Left forelimb (tissue), 1 donor: ENCODE results near the gene BTBD9.

Experiments used
- DNase-seq: peaks from one replicate; pipeline ENCODE4 v3.0.0-alpha.2; 2018; ENCODE audit warnings: low spot score

BTBD9 gene

GRCh38 chr6:38599261-38599660, 40.5 kb downstream of the BTBD9 start:
- DNase-seq, result no peak

DNA sequence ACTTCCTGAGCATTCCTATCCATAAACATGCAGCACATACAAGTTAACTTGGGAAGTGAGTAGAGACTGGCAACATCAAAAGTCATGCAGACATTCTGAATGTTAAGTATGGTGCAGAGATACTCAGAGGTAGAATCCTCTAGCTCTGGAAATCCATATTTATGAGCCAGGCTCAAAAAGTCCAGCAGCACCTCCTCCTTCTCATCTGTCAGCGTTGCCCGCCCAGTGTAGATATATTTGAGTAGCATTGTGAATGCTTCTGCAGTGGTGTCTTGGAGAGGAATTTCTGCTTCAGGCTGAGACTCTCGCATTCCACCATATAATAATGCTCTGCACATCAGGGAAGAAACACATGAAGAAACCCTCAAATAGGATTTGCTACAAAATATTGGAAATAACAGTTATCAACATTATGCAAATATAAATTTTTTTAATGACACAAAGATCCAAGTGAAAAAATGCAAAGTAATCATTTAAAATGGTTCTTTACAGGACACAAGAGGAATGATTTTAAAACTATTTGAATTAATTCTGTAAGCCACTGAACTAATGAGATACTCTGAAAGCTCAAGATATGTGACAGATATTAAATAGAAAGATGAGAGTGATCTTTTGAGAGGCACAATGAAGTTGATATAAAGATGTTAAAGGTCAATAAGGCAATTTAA, 45.6 kb downstream of the BTBD9 start:
- no peak for DNase-seq

DNA sequence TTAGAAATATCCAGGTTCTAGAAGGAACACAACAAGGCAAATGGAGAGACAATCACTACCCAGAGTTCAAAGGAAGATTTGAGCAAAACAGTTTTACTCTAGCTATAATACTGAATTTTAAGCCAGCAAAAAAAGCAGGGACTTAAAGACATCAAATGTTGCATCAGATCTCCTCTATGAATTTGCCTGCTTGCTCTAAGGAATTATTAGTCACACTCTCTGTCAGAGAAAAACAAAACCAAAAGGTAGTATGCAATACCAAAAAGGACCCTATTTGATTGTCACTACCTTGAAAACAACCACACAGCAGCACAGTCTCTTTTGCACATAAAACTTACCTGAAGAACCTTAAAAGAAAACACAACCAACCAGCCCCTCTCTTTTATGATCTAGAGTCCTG, 46.3 kb downstream of the BTBD9 start:
- no peak for DNase-seq

- no peak for DNase-seq
These were observed 48.3 kb downstream of the BTBD9 start for GRCh38 chr6:38591439-38591838.

- no peak for DNase-seq
These were observed 50.4 kb downstream of the BTBD9 start for GRCh38 chr6:38589367-38589720.

DNA sequence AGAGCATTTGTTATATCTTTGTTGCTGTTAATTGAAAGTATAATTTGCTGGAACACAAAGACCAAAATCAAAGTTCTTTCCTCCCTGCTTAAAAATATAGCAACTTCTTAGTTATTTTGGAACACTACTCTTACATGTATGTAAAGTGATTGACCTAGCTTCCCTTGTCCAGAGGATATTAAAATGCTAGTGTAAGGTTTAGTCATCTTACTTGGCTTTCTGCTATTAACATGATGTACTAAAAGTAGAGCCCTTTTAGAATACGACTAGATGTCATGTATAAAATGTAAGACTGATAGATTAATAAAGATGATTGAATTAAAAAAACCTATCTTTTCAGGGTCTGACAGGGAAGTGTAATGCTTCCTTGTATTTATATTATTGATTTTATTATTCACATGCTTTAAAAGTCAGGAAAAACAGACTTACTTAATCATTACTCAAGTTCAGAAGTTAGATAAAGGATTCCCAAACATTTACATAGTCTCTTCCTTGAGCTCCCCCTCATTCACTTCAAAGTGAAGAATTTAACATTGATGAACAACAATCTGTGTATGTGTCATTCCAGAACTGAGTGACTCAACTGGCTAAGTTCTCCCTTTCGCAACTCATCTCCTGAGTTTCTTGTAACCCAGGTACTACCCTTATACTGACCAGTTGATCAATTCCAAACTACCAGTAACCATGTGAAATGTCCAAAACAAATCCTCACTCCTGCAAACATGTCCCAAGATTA, 50.9 kb downstream of the BTBD9 start:
- DNase-seq, result no peak

DNA sequence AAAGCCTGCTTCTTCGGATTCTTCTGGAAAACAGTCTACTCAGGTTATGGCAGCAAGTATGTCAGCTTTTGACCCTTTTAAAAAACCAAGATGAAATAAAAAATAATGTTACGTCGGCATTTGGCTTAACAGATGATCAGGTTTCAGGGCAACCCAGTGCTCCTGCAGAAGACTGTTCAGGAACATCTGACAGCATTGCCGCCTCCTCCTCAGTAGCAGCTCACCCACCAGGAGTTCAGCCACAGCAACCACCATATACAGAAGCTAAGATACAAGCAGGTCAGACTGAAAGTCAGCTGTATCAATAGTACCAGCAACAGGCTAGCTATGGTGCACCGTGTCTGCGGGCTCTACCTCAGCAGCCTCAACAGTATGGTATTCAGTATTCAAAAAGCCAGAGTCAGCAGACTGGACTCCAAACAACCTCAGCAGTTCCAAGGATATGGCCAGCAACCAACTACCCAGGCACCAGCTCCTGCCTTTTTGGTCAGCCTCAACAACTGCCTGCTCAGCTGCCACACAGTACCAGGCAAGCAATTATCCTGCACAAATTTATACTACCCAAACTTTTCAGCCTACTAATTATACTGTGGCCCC, 51.9 kb downstream of the BTBD9 start:
- no peak for DNase-seq

GRCh38 chr6:38586992-38587391, 52.7 kb downstream of the BTBD9 start:
- no peak for DNase-seq

DNA sequence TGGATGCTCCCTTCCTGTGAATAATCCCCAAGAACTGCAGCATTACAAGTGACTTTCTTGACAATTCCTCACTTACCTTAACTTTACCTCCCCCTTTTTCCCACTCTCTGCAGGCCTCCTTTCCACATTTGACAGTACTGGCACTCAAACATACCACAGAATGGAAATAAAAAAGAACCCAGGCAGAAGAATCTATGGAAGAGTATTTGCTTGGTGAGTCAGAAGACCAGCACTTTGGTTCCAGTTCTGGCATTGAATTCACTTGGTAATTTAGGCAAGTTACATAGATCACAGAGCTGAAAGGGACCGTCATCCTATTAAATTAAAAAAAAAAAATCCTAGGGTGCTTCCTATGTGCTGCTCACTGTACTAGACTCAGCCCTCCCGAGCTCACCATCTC, 55.0 kb downstream of the BTBD9 start:
- no peak for DNase-seq

- no peak for DNase-seq
These were observed 56.2 kb downstream of the BTBD9 start for GRCh38 chr6:38583523-38583922.

- no peak for DNase-seq
These were observed 59.7 kb downstream of the BTBD9 start for GRCh38 chr6:38580030-38580429.

- no peak for DNase-seq
These were observed 60.6 kb downstream of the BTBD9 start for GRCh38 chr6:38579010-38579628.

GRCh38 chr6:38578075-38578474, 61.7 kb downstream of the BTBD9 start:
- no peak for DNase-seq

- no peak for DNase-seq
These were observed 62.2 kb downstream of the BTBD9 start for GRCh38 chr6:38577492-38577891.

GRCh38 chr6:38573801-38574395, 65.8 kb downstream of the BTBD9 start:
- no peak for DNase-seq

GRCh38 chr6:38572186-38572813, 67.4 kb downstream of the BTBD9 start:
- no peak for DNase-seq

- DNase-seq, result no peak
These were observed 68.0 kb downstream of the BTBD9 start for GRCh38 chr6:38571721-38572120.

DNA sequence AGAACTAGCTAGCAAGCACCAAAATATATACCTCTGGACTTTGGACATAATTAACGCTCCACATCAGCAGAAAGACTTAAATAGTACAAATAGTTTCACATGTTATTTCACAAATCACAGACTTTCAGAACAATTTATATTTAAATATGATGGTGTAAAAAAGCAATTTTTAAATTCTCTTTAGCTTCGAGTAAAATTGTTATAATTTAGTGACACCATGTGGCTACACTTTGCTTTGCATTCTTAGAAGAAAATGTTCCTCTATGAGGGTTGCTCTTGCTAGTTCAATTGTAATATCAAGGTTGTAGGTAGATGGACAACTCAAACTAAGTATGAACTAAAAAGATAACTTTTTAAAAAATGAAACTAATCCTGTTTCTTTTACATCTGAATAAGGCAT, 69.0 kb downstream of the BTBD9 start:
- no peak for DNase-seq

DNA sequence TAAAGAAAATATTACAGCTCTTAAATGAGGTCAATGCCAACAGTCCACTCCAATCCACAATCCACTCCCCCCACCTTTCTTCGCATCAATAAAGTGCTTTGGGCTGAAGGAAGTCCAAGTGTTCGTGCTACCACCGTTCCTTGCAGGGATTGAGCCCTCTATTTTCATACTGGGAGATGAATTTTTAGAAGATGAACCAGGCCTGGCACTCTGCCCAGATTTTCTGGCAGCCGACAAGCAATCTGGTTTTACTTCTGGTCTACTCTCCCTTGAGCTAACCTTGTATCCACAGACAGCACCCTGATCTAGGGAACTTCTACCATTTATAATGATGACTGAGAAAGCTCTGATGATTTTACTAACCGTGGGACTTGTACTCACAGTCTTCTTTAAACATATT, 72.3 kb downstream of the BTBD9 start:
- DNase-seq, result peak; percentile 71

DNA sequence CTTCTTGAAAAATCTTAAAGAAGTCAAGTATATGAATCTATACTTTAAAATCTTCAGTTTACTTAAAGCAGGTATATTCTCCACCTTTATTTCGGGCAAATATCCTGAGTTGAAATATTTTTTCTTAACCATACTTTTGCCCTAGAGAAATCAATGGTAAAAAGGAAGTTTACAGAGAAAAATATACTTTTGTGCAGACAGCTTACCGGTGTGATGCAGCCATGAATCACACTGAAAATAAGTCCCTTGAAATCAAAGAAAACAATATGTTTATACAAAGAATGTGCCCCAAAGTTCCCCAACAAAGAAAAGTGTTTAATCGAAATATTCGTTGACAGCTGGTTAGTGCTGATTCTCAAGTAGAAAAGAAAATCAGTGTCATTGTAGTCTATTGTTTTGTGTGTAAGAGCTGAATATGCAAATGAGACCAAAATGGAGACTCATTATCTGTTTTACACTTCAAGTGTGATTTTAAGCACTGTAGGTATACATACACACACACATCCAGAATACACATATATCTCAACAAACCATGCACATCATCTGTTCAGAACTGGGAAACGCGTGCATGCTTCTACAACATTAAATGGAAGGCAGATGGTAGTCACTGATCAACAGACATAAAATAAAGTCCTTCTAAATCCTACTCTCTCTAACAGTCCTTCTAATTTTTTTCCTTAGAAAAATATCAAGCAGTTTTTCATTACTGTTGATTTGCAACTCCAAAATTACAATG, 73.3 kb downstream of the BTBD9 start:
- no peak for DNase-seq

- DNase-seq, result no peak
These were observed 75.4 kb downstream of the BTBD9 start for GRCh38 chr6:38564301-38564700.

GRCh38 chr6:38555606-38556005, 84.1 kb downstream of the BTBD9 start:
- DNase-seq, result no peak
